ENCODE measurements around the gene VPS16. TPM values are rescaled to one million over a fixed set of nuclear protein-coding genes. Genes with fewer than 3 reads are reported as not detected.

The VPS16 gene
- total RNA-seq, 4 donors from 2014 or later = 22.1 to 44.0 (median 30.7) TPM

- no peaks in the 10 kb centered on the region for H3K36me3 ChIP-seq
- no peaks in the 10 kb centered on the region for H3K4me1 ChIP-seq
- peaks cover 78% of the 10 kb centered on the region for H3K27me3 ChIP-seq
- H3K9me3 ChIP-seq = peaks cover 0 to 17% (median 0%) of the 10 kb centered on the region in 3 donors
- WGBS, 2 donors (ENCODE audit: low coverage in 1 of 2) = 27% methylated on average over 3 of the region's 5 CpGs; no CpG with 5 or more reads in 1 of the 2 donors
- H3K27ac ChIP-seq = no peak within 1 kb of the TSS
- ATAC-seq = peak; percentile 67
- H3K4me3 ChIP-seq = no peak within 1 kb of the TSS
- TF ChIP-seq CTCF (IDR thresholded peaks at IDR 0.05) (no peak), POLR2AphosphoS5 (IDR thresholded peaks at IDR 0.05) (no peak), EP300 (IDR thresholded peaks at IDR 0.05) (no peak), POLR2A (IDR thresholded peaks at IDR 0.05) (no peak)
Observed at GRCh38 chr20:2814587-2815051, 25.9 kb upstream of the VPS16 start, which contains the start of gene C20orf141. C20orf141 (plus strand) TSS chr20:2814987; CDS start chr20:2815185, 198 bp downstream.

- H3K4me3 ChIP-seq = no peak overlapping the region
- no peak overlapping the region for H3K27ac ChIP-seq
- TF ChIP-seq EP300 (IDR thresholded peaks at IDR 0.05) (no peak), POLR2A (IDR thresholded peaks at IDR 0.05) (no peak), POLR2AphosphoS5 (IDR thresholded peaks at IDR 0.05) (no peak), CTCF (IDR thresholded peaks at IDR 0.05) (no peak)
- peaks cover 0 to 3% (median 0%) of the 10 kb centered on the region in 3 donors for H3K4me1 ChIP-seq
- ATAC-seq = no peak
- WGBS, 2 donors (ENCODE audit: low coverage in 1 of 2) = 93% methylated on average over 3 of the region's 8 CpGs; no CpG with 5 or more reads in 1 of the 2 donors
- H3K9me3 ChIP-seq = peaks cover 0 to 17% (median 0%) of the 10 kb centered on the region in 3 donors
- H3K27me3 ChIP-seq = peaks cover 78% of the 10 kb centered on the region
- no peaks in the 10 kb centered on the region for H3K36me3 ChIP-seq
Observed at GRCh38 chr20:2815242-2815900, 25.2 kb upstream of the VPS16 start.

DNA sequence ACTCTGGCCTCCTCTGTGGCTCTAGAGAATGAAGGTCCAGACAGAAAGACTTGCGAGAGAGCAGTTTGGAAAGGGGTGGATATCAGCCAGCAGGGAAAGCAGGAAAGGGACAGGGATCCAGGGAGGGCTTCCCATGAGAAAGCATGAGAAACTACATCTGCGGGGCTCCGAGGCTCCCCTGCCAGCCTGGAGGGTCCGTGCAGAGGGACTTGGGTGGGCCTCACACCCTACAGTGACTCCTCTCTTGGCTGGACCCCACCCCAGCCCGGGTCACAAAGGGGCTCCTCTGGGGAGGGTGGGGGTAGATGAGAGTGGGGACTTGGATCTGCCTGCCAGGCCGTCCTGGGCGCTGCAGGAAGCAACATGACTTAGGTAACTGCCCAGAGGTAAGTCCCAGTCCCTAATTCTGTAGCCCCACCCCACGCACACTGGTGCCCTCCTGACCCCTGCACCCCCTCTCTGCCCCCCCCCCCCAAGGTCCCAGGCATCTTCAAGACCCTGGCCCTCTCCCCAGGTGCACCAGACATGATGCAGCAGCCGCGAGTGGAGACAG is 24.4 kb upstream of the VPS16 start, which contains the start of gene TMEM239:
Gene TMEM239 (plus strand): TSS at position 335 of the 553 bp plus-strand sequence. CDS start 191 bp downstream, at position 526.
- Histone ChIP-seq H3K27me3 (peaks cover 78% of the 10 kb centered on the region), H3K36me3 (no peaks in the 10 kb centered on the region), H3K4me3 (no peak within 1 kb of the TSS), H3K4me1 (peaks cover 0 to 11% (median 0%) of the 10 kb centered on the region in 3 donors), H3K27ac (no peak within 1 kb of the TSS), H3K9me3 (peaks cover 0 to 17% (median 0%) of the 10 kb centered on the region in 3 donors)
- WGBS, 2 donors (ENCODE audit: low coverage in 1 of 2) = 40% methylated on average over 2 of the region's 10 CpGs; no CpG with 5 or more reads in 1 of the 2 donors
- TF ChIP-seq POLR2AphosphoS5 (IDR thresholded peaks at IDR 0.05) = no peak
- no peak for TF ChIP-seq POLR2A (IDR thresholded peaks at IDR 0.05)
- TF ChIP-seq CTCF (IDR thresholded peaks at IDR 0.05) = no peak
- no peak for TF ChIP-seq EP300 (IDR thresholded peaks at IDR 0.05)
- ATAC-seq = no peak

GRCh38 chr20:2816583-2817340 is 23.8 kb upstream of the VPS16 start:
- no peaks in the 10 kb centered on the region for H3K36me3 ChIP-seq
- no peak overlapping the region for H3K27ac ChIP-seq
- 86% methylated on average over 2 of the region's 20 CpGs; no CpG with 5 or more reads in 1 of the 2 donors for WGBS, 2 donors (ENCODE audit: low coverage in 1 of 2)
- peaks cover 0 to 15% (median 0%) of the 10 kb centered on the region in 3 donors for H3K4me1 ChIP-seq
- no peak overlapping the region for H3K4me3 ChIP-seq
- peaks cover 78% of the 10 kb centered on the region for H3K27me3 ChIP-seq
- peaks cover 0 to 11% (median 0%) of the 10 kb centered on the region in 3 donors for H3K9me3 ChIP-seq
- ATAC-seq = no peak
- TF ChIP-seq CTCF (IDR thresholded peaks at IDR 0.05) = no peak
- no peak for TF ChIP-seq POLR2AphosphoS5 (IDR thresholded peaks at IDR 0.05)
- TF ChIP-seq EP300 (IDR thresholded peaks at IDR 0.05) = no peak
- TF ChIP-seq POLR2A (IDR thresholded peaks at IDR 0.05) = no peak

Measured in gastroesophageal sphincter (tissue), 4 donors.